Mesothelial cell of epicardium (in vitro differentiated cells): ENCODE data around the gene RANBP1. TPM values are rescaled to one million over a fixed set of nuclear protein-coding genes. Genes with fewer than 3 reads are reported as not detected.

ENCODE experiments used
- DNase-seq, 2 experiments: peaks; one replicate each; pipeline ENCODE4 v3.0.0; 2021; ENCODE audit warnings: low spot score in 2 of 2; ENCODE audit not compliant: unreplicated experiment in 2 of 2
- H3K27ac Mint-ChIP-seq: 2 replicates; pipeline ENCODE4 v1.8.0; 2021; ENCODE audit warnings: mixed read lengths
- H3K27me3 Mint-ChIP-seq: 2 replicates; pipeline ENCODE4 v1.8.0; 2021; ENCODE audit warnings: low read depth, mixed read lengths
- H3K36me3 Mint-ChIP-seq: 2 replicates; pipeline ENCODE4 v1.8.0; 2021; ENCODE audit warnings: mixed read lengths
- H3K4me1 Mint-ChIP-seq: 2 replicates; pipeline ENCODE4 v1.8.0; 2021; ENCODE audit warnings: mixed read lengths
- H3K4me3 Mint-ChIP-seq: 2 replicates; pipeline ENCODE4 v1.8.0; 2021; ENCODE audit warnings: mild to moderate bottlenecking, moderate library complexity, mixed read lengths
- H3K9me3 Mint-ChIP-seq: 2 replicates; pipeline ENCODE4 v1.8.0; 2021; ENCODE audit warnings: mixed read lengths
- microRNA-seq: library from miRNA; unstranded; fragments of <30 nt; microRNA quantifications from one replicate; pipeline ENCODE4 v1.2.0, GENCODE V29; 2021; ENCODE audit warnings: inconsistent platforms, mixed read lengths
- total RNA-seq: library from RNA; stranded (reverse); gene quantifications from 3 replicates; pipeline ENCODE4 v1.2.1, GENCODE V29; 2021
- TF ChIP-seq, protein P1 (sequence below): fragments of 200-600 bp; sonication (generic); IDR thresholded peaks from one replicate; pipeline ENCODE4 v1.5.0; 2021; ENCODE audit warnings: antibody characterized with exemption; ENCODE audit not compliant: unreplicated experiment

RANBP1 gene
- total RNA-seq, 1 donor from 2014 or later: 154 TPM

DNA sequence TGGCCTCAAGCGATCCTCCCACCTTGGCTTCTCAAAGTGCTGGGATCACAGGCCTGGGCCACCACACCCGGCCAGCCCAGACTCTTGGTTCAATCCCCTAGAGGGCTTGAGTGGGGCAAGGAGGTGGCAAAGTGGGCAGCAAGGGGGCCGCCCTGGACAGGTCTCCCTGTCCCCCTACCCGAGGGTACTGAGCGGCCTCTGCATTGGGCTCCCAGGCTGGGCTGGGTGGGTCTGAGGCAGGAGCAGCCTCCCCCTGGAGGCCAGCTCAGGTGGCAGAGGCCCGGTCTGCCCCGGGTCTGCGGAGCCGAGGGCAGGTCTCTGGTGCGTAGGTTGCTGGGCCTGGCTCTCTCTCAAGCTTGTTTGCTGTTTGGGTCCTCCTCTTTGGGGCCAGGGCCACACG lies 57.3 kb downstream of the RANBP1 start:
- Mint-ChIP-seq H3K4me1 (peaks cover 5% of the 10 kb centered on the region), H3K27me3 (no peaks in the 10 kb centered on the region), H3K9me3 (no peaks in the 10 kb centered on the region), H3K36me3 (no peaks in the 10 kb centered on the region), H3K27ac (no peak overlapping the region), H3K4me3 (no peak overlapping the region)
- TF ChIP-seq, protein P1, sequence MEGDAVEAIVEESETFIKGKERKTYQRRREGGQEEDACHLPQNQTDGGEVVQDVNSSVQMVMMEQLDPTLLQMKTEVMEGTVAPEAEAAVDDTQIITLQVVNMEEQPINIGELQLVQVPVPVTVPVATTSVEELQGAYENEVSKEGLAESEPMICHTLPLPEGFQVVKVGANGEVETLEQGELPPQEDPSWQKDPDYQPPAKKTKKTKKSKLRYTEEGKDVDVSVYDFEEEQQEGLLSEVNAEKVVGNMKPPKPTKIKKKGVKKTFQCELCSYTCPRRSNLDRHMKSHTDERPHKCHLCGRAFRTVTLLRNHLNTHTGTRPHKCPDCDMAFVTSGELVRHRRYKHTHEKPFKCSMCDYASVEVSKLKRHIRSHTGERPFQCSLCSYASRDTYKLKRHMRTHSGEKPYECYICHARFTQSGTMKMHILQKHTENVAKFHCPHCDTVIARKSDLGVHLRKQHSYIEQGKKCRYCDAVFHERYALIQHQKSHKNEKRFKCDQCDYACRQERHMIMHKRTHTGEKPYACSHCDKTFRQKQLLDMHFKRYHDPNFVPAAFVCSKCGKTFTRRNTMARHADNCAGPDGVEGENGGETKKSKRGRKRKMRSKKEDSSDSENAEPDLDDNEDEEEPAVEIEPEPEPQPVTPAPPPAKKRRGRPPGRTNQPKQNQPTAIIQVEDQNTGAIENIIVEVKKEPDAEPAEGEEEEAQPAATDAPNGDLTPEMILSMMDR: no peak
- no peak for DNase-seq

- Mint-ChIP-seq H3K4me1 (peaks cover 5% of the 10 kb centered on the region), H3K9me3 (no peaks in the 10 kb centered on the region), H3K4me3 (no peak overlapping the region), H3K27ac (no peak overlapping the region), H3K27me3 (no peaks in the 10 kb centered on the region), H3K36me3 (no peaks in the 10 kb centered on the region)
- DNase-seq: no peak
- TF ChIP-seq, protein P1: no peak
These were observed 57.9 kb downstream of the RANBP1 start for GRCh38 chr22:20173772-20174171.

- H3K36me3 Mint-ChIP-seq: no peaks in the 10 kb centered on the region
- DNase-seq: no peak
These were observed 59.1 kb downstream of the RANBP1 start for GRCh38 chr22:20174785-20175596.

GRCh38 chr22:20175597-20175900 lies 59.6 kb downstream of the RANBP1 start:
- Mint-ChIP-seq H3K9me3 (no peaks in the 10 kb centered on the region), H3K27ac (no peak overlapping the region), H3K36me3 (no peaks in the 10 kb centered on the region), H3K4me1 (peaks cover 5% of the 10 kb centered on the region), H3K4me3 (no peak overlapping the region), H3K27me3 (no peaks in the 10 kb centered on the region)
- DNase-seq: no peak
- TF ChIP-seq, protein P1: no peak

More at GRCh38 chr22:20174785-20175596, 59.1 kb downstream of the RANBP1 start:
- Mint-ChIP-seq H3K4me3 (no peak overlapping the region), H3K4me1 (peaks cover 5% of the 10 kb centered on the region), H3K27me3 (no peaks in the 10 kb centered on the region), H3K27ac (no peak overlapping the region), H3K9me3 (no peaks in the 10 kb centered on the region)
- TF ChIP-seq, protein P1: no peak

DNA sequence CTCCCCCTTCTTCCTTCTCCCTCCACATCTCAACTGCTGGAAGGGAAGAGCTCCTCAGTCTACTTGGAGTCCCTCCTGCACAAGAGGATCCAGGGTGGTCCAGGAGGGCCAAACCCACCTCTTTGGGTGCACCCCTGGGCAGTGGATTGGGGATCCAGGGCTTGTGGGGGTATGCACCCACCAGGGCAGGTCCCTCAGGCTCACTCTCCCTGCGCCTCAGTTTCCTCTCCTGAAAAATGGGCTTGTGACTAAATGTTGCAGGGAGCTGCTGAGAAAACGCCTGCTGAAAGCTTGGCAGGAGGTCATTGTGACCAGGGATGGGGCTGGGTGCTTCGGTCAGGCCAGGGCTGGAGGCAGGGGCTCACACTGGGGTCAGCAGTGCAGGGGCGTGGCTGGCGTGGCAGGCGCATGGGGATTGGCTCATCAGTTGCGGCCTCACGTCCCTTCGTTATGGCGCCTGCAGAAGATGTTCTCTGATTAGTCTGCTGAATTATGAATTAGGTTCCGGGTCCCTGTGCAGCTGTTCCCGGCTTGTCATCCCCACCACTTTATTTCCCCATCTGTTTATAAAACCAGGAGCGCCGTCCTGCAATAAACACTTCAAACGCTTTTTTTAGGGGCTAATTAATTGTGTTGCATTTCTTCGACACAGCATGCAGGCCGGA lies 60.6 kb downstream of the RANBP1 start:
- Mint-ChIP-seq H3K4me3 (no peak overlapping the region), H3K4me1 (peaks cover 5% of the 10 kb centered on the region), H3K9me3 (no peaks in the 10 kb centered on the region), H3K27me3 (no peaks in the 10 kb centered on the region), H3K27ac (no peak overlapping the region), H3K36me3 (no peaks in the 10 kb centered on the region)
- TF ChIP-seq, protein P1: no peak
- DNase-seq: no peak

Small RNA genes within 50 kb of the gene (microRNA-seq; reads per million reads assigned to microRNA genes)
- not detected for gene MIR6816

Other genes starting within 250 kb of the RANBP1 start
- 87.8 to 93.5 TPM (median 93.5 TPM) in 3 replicates for gene COMT, start 174.3 kb upstream of the RANBP1 start, total RNA-seq
- gene TXNRD2, start 174.3 kb upstream of the RANBP1 start, total RNA-seq: 21.0 to 23.2 TPM (median 22.9 TPM) in 3 replicates
- 38.4 to 43.8 TPM (median 41.2 TPM) in 3 replicates for gene ARVCF, start 99.3 kb upstream of the RANBP1 start, total RNA-seq
- 13.4 to 17.5 TPM (median 15.6 TPM) in 3 replicates for gene TANGO2, start 95.0 kb upstream of the RANBP1 start, total RNA-seq
- gene DGCR8, start 35.9 kb upstream of the RANBP1 start, total RNA-seq: 69.4 to 72.3 TPM (median 71.5 TPM) in 3 replicates
- 68.7 to 78.1 TPM (median 76.0 TPM) in 3 replicates for gene TRMT2A, start 1.1 kb downstream of the RANBP1 start, total RNA-seq
- 82.4 to 86.2 TPM (median 82.4 TPM) in 3 replicates for gene ZDHHC8, start 15.7 kb downstream of the RANBP1 start, total RNA-seq
- not detected in 3 replicates for gene CCDC188, start 35.0 kb downstream of the RANBP1 start, total RNA-seq
- 8.9 to 10.0 TPM (median 9.5 TPM) in 3 replicates for gene RTN4R, start 152.2 kb downstream of the RANBP1 start, total RNA-seq
- gene DGCR6L, start 204.0 kb downstream of the RANBP1 start, total RNA-seq: 38.7 to 40.1 TPM (median 38.7 TPM) in 3 replicates